DND-41 (cell line): ENCODE data around the gene POU4F1.

Source experiments
- ATAC-seq: fragments of 200-7000 bp; cut with Tn5 transposase; 3 replicates; pipeline ENCODE4 v1.9.1; 2021; ENCODE audit warnings: low read depth; ENCODE audit not compliant: insufficient read depth
- DNase-seq: peaks from one replicate; pipeline ENCODE4 v3.0.0-alpha.2; 2020
- H2AFZ ChIP-seq: 2 replicates; pipeline ENCODE4 v1.6.0; 2012; ENCODE audit warnings: low read depth, low read length
- H3K27ac ChIP-seq: 2 replicates; pipeline ENCODE4 v1.5.1; 2012; ENCODE audit warnings: low read length, inconsistent platforms
- H3K27me3 ChIP-seq: fragments of 200-600 bp; sonication (generic); 2 replicates; pipeline ENCODE4 v1.6.0; 2012; ENCODE audit warnings: low read length, mild to moderate bottlenecking, inconsistent platforms; ENCODE audit not compliant: insufficient read depth, poor library complexity
- H3K36me3 ChIP-seq: 2 replicates; pipeline ENCODE4 v1.5.1; 2012; ENCODE audit warnings: low read length, inconsistent platforms; ENCODE audit not compliant: insufficient read depth
- H3K4me1 ChIP-seq: 2 replicates; pipeline ENCODE4 v1.5.1; 2012; ENCODE audit warnings: mild to moderate bottlenecking, low read length; ENCODE audit not compliant: insufficient read depth
- H3K4me2 ChIP-seq: 2 replicates; pipeline ENCODE4 v1.6.0; 2012; ENCODE audit warnings: mild to moderate bottlenecking, moderate library complexity, low read length, inconsistent platforms; ENCODE audit not compliant: insufficient read depth
- H3K4me3 ChIP-seq, 2 experiments: fragments of 200-600 bp in 1 of 2; shearing (Covaris generic) in 1 of 2; 2 replicates each; pipeline ENCODE4 v1.5.1; 2012 to 2016; ENCODE audit warnings: inconsistent platforms in 2 of 2, low read length in 2 of 2, mild to moderate bottlenecking in 2 of 2, low read depth in 1 of 2, moderate library complexity in 1 of 2
- H3K79me2 ChIP-seq: 2 replicates; pipeline ENCODE4 v1.6.0; 2012; ENCODE audit warnings: low read length, inconsistent platforms; ENCODE audit not compliant: insufficient read depth
- H3K9ac ChIP-seq: 2 replicates; pipeline ENCODE4 v1.6.0; 2012; ENCODE audit warnings: low read depth, mild to moderate bottlenecking, inconsistent platforms, low read length, moderate library complexity
- H3K9me3 ChIP-seq: 2 replicates; pipeline ENCODE4 v1.5.1; 2012; ENCODE audit warnings: low read length, moderate library complexity, mild to moderate bottlenecking, inconsistent platforms; ENCODE audit not compliant: insufficient read depth, severe bottlenecking
- H4K20me1 ChIP-seq: 2 replicates; pipeline ENCODE4 v1.6.0; 2012; ENCODE audit warnings: low read length; ENCODE audit not compliant: insufficient read depth
- EZH2 ChIP-seq: IDR thresholded peaks from 3 replicates; pipeline ENCODE4 v1.6.1; 2012; ENCODE audit warnings: borderline replicate concordance, low read depth, mild to moderate bottlenecking, moderate library complexity, low read length, inconsistent platforms; ENCODE audit not compliant: severe bottlenecking
- TF ChIP-seq, protein P1 (sequence below): IDR thresholded peaks from 2 replicates; pipeline ENCODE4 v1.5.1; 2012; ENCODE audit warnings: borderline replicate concordance, low read length, moderate library complexity, mild to moderate bottlenecking; ENCODE audit not compliant: poor library complexity, severe bottlenecking; ENCODE audit errors: extremely low read depth

POU4F1 gene

DNA sequence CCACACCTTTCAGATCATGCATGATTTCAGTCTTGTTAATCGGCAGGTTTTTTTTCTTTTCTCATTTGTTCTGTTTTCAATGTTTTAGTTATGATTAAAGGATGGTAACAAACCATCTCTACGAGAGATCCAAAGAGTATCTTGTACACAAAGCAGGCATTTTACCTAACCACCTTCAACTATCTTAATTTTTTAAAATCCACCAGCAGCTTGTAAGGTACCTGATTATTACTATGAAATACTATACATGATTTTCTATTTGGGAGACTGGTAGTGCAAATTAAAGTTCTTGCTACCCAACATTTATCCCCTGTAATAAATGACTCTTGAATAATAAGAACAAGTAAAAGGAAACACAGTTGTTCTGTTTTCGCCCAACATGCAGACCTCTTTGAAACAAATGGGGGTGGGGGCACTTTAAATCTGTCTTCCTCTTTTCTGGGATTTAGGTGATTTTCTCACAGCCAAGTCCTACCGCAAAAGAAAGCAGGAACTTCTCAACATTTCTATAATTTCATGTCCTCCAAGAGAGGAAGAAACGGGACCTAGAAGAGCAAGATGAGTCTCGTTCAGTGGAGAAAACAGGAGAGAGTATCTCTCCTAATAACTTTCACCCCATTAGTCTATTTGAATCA is 3.6 kb downstream of the POU4F1 start:
- H3K9me3 ChIP-seq, result no peaks in the 10 kb centered on the region
- no peak for ATAC-seq
- TF ChIP-seq EZH2, result no peak
- TF ChIP-seq, protein P1, sequence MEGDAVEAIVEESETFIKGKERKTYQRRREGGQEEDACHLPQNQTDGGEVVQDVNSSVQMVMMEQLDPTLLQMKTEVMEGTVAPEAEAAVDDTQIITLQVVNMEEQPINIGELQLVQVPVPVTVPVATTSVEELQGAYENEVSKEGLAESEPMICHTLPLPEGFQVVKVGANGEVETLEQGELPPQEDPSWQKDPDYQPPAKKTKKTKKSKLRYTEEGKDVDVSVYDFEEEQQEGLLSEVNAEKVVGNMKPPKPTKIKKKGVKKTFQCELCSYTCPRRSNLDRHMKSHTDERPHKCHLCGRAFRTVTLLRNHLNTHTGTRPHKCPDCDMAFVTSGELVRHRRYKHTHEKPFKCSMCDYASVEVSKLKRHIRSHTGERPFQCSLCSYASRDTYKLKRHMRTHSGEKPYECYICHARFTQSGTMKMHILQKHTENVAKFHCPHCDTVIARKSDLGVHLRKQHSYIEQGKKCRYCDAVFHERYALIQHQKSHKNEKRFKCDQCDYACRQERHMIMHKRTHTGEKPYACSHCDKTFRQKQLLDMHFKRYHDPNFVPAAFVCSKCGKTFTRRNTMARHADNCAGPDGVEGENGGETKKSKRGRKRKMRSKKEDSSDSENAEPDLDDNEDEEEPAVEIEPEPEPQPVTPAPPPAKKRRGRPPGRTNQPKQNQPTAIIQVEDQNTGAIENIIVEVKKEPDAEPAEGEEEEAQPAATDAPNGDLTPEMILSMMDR, result no peak
- no peak overlapping the region for H3K4me3 ChIP-seq
- peaks cover 14% of the 10 kb centered on the region for H3K27me3 ChIP-seq
- H3K27ac ChIP-seq, result no peak overlapping the region
- H3K36me3 ChIP-seq, result no peaks in the 10 kb centered on the region
- no peak overlapping the region for H3K4me2 ChIP-seq
- no peak overlapping the region for H2AFZ ChIP-seq
- DNase-seq, result no peak
- H4K20me1 ChIP-seq, result peaks cover 3% of the 10 kb centered on the region; the same call in 1 of the 2 replicates
- peaks cover 22% of the 10 kb centered on the region for H3K4me1 ChIP-seq
- H3K9ac ChIP-seq, result no peak overlapping the region
- no peaks in the 10 kb centered on the region for H3K79me2 ChIP-seq

DNA sequence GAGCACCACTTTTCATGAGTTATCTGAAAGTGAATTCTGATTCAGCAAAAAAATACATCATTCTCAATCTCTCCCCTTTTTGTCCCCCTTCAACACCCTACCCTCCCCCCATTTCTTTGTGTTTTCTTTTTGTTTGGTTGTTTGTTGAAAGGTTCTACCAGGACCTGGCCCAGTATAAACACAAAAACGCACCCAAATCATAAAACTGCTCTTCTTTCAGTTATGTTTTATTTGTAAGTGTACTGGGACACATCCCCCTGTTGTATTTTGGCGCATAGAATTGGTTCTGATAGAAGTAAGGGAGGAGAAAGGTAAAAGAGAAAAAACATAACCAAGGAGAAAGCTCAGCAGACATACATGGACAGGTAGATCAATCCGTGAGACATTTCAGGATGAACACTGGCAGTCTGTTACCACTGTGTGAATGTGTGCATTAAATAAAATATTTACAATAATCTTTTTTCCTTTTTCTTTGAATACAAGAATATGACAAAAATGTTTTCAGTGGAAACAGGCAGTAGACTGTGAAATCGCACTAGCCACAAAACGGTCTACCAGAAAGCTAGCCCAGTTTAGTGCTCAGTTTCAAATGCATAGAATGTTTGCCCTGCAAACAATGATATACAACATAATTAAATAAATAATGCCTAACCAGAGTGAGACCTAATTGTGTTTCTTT is 4.2 kb downstream of the POU4F1 start:
- DNase-seq (no peak), ATAC-seq (no peak)
- peaks cover 15% of the 10 kb centered on the region for H3K4me1 ChIP-seq
- no peaks in the 10 kb centered on the region for H3K79me2 ChIP-seq
- H3K36me3 ChIP-seq, result no peaks in the 10 kb centered on the region
- no peak overlapping the region for H3K9ac ChIP-seq
- peaks cover 3% of the 10 kb centered on the region; the same call in 1 of the 2 replicates for H4K20me1 ChIP-seq
- H3K4me2 ChIP-seq, result no peak overlapping the region
- TF ChIP-seq EZH2, result no peak
- TF ChIP-seq, protein P1, result no peak
- no peak overlapping the region for H2AFZ ChIP-seq
- no peak overlapping the region for H3K27ac ChIP-seq
- H3K27me3 ChIP-seq, result peaks cover 19% of the 10 kb centered on the region
- H3K9me3 ChIP-seq, result no peaks in the 10 kb centered on the region
- H3K4me3 ChIP-seq, result no peak overlapping the region

DNA sequence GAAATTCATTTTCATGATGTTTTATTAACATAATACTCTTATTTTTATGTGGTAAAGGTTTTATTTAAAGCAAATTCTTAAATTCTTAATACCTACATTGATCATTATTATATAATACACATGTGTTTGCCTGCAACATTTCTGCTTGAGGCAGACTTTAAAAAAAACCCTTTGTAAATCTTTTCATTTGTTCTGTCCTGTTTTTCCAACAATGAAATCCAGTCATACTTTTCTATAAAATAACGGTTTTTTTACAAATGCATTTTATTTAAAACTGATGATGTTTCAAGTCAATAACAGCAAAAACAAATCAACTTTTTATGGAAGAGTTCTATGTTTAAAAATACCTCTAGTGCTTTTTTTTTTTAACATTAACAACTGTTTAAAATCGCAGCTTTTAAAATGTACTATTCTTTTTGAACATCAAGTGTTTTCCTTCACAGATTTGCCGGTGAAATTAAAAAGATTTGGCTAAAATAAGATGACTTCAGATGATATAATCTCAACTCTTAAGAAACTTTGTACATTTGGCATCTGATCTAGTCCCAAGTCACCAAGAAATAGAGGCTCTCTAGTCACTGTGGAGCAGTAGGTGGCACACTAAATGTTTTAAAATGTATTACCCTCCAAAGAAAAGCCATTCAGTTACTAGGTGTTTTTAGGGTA is 5.1 kb downstream of the POU4F1 start:
- Histone ChIP-seq H4K20me1 (peaks cover 2% of the 10 kb centered on the region; the same call in 1 of the 2 replicates), H3K9ac (no peak overlapping the region), H3K4me3 (no peak overlapping the region), H3K36me3 (no peaks in the 10 kb centered on the region), H3K79me2 (no peaks in the 10 kb centered on the region), H2AFZ (no peak overlapping the region), H3K4me2 (no peak overlapping the region), H3K9me3 (no peaks in the 10 kb centered on the region), H3K4me1 (peaks cover 7% of the 10 kb centered on the region), H3K27ac (no peak overlapping the region), H3K27me3 (peaks cover 27% of the 10 kb centered on the region)
- no peak for DNase-seq
- ATAC-seq, result no peak
- TF ChIP-seq, protein P1, result no peak
- TF ChIP-seq EZH2, result no peak
